ENCODE measurements around the gene TFEB. TPM values are rescaled to one million over a fixed set of nuclear protein-coding genes. Genes with fewer than 3 reads are reported as not detected.

TFEB gene
- total RNA-seq, 2 donors from 2014 or later = 16.9 to 21.7 TPM

DNA sequence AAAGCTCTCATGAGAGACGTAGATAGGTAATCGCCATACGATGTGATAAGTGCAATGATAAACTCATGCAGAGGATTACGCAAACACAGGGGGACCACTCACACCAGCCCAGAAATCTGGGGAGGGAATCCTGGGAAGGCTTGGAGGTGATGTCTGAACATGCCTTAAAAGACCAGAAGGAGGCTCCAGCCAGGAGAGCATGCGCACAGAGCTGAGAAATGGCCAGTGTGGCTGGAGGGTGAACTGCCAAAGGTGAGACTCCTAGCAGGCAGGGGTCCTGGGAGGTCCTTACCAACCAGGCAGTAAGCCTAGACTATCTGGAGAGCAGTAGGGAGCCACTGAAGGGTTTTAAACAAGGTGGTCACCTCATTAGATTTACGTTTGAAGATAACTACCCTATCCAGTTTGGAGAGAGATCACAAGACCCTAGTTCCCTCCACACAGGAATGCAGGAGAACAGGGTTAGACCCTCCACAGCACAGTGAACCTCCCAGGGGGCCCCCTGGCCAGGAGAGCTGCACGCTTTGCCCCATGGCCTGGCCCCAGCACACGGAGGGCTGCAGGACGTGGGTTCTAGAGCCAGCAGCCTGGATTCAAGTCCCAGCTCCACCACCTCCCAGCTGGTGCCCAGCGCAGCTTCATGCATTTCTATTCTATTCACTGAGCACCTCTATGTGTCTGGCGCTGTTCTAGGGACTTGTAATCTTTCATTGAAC, 84.0 kb downstream of the TFEB start:
- no peak overlapping the region for H3K4me3 ChIP-seq
- no peaks in the 10 kb centered on the region for H3K27me3 ChIP-seq
- intact Hi-C loops (cut with DNase I) = no loop called here
- no peaks in the 10 kb centered on the region for H3K4me1 ChIP-seq
- TF ChIP-seq, protein P1, sequence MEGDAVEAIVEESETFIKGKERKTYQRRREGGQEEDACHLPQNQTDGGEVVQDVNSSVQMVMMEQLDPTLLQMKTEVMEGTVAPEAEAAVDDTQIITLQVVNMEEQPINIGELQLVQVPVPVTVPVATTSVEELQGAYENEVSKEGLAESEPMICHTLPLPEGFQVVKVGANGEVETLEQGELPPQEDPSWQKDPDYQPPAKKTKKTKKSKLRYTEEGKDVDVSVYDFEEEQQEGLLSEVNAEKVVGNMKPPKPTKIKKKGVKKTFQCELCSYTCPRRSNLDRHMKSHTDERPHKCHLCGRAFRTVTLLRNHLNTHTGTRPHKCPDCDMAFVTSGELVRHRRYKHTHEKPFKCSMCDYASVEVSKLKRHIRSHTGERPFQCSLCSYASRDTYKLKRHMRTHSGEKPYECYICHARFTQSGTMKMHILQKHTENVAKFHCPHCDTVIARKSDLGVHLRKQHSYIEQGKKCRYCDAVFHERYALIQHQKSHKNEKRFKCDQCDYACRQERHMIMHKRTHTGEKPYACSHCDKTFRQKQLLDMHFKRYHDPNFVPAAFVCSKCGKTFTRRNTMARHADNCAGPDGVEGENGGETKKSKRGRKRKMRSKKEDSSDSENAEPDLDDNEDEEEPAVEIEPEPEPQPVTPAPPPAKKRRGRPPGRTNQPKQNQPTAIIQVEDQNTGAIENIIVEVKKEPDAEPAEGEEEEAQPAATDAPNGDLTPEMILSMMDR (IDR thresholded peaks at IDR 0.05) = no peak
- no peaks in the 10 kb centered on the region for H3K36me3 ChIP-seq
- no peaks in the 10 kb centered on the region for H3K9me3 ChIP-seq
- H3K9ac ChIP-seq (ENCODE audit: low read depth in 2 of 2, low read length in 2 of 2) = no peak overlapping the region
- DNase-seq = no peak
- H3K27ac ChIP-seq = no peak overlapping the region

- no peak for DNase-seq
- Histone ChIP-seq H3K4me1 (no peaks in the 10 kb centered on the region), H3K9ac (ENCODE audit: low read depth in 2 of 2, low read length in 2 of 2) (no peak overlapping the region)
Observed at GRCh38 chr6:41650120-41650519, 85.3 kb downstream of the TFEB start.

DNA sequence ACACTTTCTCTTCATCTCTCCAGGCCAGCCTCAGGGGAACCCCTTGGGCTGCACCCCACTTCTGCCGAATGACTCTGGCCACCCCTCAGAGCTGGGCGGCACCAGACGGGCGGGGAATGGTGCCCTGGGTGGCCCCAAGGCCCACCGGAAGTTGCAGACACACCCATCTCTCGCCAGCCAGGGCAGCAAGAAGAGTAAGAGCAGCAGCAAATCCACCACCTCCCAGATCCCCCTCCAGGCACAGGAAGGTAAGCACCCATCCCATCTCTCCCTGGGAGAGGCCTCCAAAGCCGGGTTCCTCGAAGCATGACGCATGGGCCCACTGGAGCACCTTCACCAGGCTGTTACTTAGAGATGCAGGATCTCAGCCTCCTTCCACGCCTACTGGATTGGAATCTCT, 85.8 kb downstream of the TFEB start:
- TF ChIP-seq, protein P1 (IDR thresholded peaks at IDR 0.05) = no peak
- H3K27me3 ChIP-seq = no peaks in the 10 kb centered on the region
- no peak overlapping the region for H3K27ac ChIP-seq
- no peak overlapping the region for H3K4me3 ChIP-seq
- intact Hi-C loops (cut with DNase I) = no loop called here
- H3K9ac ChIP-seq (ENCODE audit: low read depth in 2 of 2, low read length in 2 of 2) = no peak overlapping the region
- H3K36me3 ChIP-seq = no peaks in the 10 kb centered on the region
- H3K4me1 ChIP-seq = no peaks in the 10 kb centered on the region
- DNase-seq = no peak
- H3K9me3 ChIP-seq = no peaks in the 10 kb centered on the region

More at GRCh38 chr6:41650120-41650519, 85.3 kb downstream of the TFEB start:
- H3K27me3 ChIP-seq = no peaks in the 10 kb centered on the region
- no peaks in the 10 kb centered on the region for H3K9me3 ChIP-seq
- TF ChIP-seq, protein P1 (IDR thresholded peaks at IDR 0.05) = no peak
- no peak overlapping the region for H3K4me3 ChIP-seq
- H3K36me3 ChIP-seq = no peaks in the 10 kb centered on the region
- intact Hi-C loops (cut with DNase I) = no loop called here
- no peak overlapping the region for H3K27ac ChIP-seq

DNA sequence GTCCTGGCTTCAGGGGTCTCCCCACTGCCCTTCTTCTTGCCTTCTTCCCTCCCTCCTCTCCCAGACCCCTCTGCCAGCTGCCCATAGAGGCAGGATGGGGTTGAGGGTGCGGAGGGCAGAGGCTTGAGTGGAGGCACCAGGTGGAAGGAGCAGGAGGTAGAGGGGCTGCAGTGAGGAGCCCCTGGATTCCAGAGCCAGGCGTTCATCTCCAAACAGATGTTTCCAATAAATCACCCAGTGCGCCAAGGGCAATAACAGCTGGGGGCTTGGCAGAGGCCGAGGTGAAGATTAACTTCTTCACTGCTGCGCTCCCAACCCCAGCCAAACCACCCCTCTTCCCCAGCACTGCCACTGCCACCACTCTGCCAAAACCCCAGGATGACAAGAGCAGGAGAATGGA, 86.5 kb downstream of the TFEB start:
- Histone ChIP-seq H3K4me3 (no peak overlapping the region), H3K4me1 (no peaks in the 10 kb centered on the region), H3K27ac (no peak overlapping the region), H3K27me3 (no peaks in the 10 kb centered on the region), H3K36me3 (no peaks in the 10 kb centered on the region), H3K9me3 (no peaks in the 10 kb centered on the region), H3K9ac (ENCODE audit: low read depth in 2 of 2, low read length in 2 of 2) (no peak overlapping the region)
- no peak for DNase-seq
- TF ChIP-seq, protein P1 (IDR thresholded peaks at IDR 0.05) = no peak
- intact Hi-C loops (cut with DNase I) = no loop called here

DNA sequence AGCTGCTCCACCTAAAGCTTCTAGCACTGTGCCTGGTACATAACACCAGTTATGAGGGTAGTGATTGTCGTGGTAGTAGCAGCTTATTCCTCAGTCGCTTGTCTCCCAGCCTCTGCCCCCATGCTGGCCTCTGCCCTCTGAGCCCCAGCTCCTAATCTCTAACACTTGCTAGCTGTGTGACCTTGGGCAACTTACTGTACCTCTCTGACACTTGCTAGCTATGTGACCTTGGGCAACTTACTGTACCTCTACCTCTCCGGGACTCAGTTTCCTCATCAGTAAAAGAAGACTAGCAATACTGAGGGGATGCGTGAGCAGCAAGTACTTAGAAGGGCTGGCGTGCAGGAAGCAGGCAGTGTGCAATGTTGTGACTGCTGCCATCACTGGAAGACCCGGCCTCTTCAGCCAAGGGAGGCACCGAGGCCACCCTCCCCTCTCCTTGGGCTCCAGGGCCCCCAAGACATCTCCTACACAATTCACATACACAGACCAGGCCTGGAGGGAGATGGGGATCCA, 87.3 kb downstream of the TFEB start:
- Histone ChIP-seq H3K27me3 (no peaks in the 10 kb centered on the region), H3K9me3 (no peaks in the 10 kb centered on the region), H3K9ac (ENCODE audit: low read depth in 2 of 2, low read length in 2 of 2) (no peak overlapping the region), H3K4me3 (no peak overlapping the region), H3K4me1 (no peaks in the 10 kb centered on the region), H3K36me3 (no peaks in the 10 kb centered on the region), H3K27ac (no peak overlapping the region)
- TF ChIP-seq, protein P1 (IDR thresholded peaks at IDR 0.05) = no peak
- no peak for DNase-seq
- intact Hi-C loops (cut with DNase I) = no loop called here
